Measurements from ENCODE around the gene CDKN2AIP. TPM values are rescaled to one million over a fixed set of nuclear protein-coding genes. Genes with fewer than 3 reads are reported as not detected.

Gene CDKN2AIP
- total and polyA plus RNA-seq, 2 donors (not counting 1 experiment from before 2014, with no cell fraction given) = 13.6 to 36.0 TPM

GRCh38 chr4:183448436-183448835, 4.0 kb downstream of the CDKN2AIP start:
- no CpG with 5 or more reads among the region's 3 CpGs for WGBS (ENCODE audit: insufficient coverage)
- Histone ChIP-seq H3K4me1 (ENCODE audit: control insufficient read depth in 2 of 2, insufficient read depth in 2 of 2, low read length in 2 of 2) (peaks cover 14 to 18% of the 10 kb centered on the region in 2 donors), H2AFZ (ENCODE audit: insufficient read depth, low read depth, low read length, poor library complexity, severe bottlenecking) (no peak overlapping the region), H3K36me3 (replicated peaks in 1 of 2; ENCODE audit: control extremely low read depth in 1 of 2, control insufficient read depth in 1 of 2, extremely low read depth in 1 of 2, insufficient read depth in 2 of 2, low read length in 1 of 2) (peaks cover 22 to 39% of the 10 kb centered on the region in 2 experiments), H4K20me1 (ENCODE audit: control insufficient read depth, insufficient read depth, low read length, poor library complexity, severe bottlenecking) (peaks cover 33% of the 10 kb centered on the region), H3K4me2 (replicated peaks; ENCODE audit: low read depth, low read length, poor library complexity, severe bottlenecking) (no peak overlapping the region), H3K9ac (ENCODE audit: low read length) (no peak overlapping the region), H3K79me2 (ENCODE audit: control insufficient read depth, insufficient read depth, low read length) (peaks cover 36% of the 10 kb centered on the region), H3K9me3 (ENCODE audit: control extremely low read depth in 1 of 3, control insufficient read depth in 2 of 3, insufficient read depth in 1 of 3, low read length in 2 of 3) (no peaks in the 10 kb centered on the region), H3K27me3 (replicated peaks in 1 of 4; ENCODE audit: control extremely low read depth in 1 of 4, control insufficient read depth in 3 of 4, insufficient read depth in 4 of 4, low read length in 3 of 4) (no peaks in the 10 kb centered on the region), H3K27ac (ENCODE audit: low read length in 2 of 2) (no peak overlapping the region), H3K4me3 (ENCODE audit: control extremely low read depth in 1 of 5, extremely low read depth in 1 of 5, insufficient read depth in 1 of 5, low read depth in 2 of 5, low read length in 4 of 5) (no peak overlapping the region)
- CTCF ChIA-PET = no interaction called here
- Mint-ChIP-seq H3K27ac (no peak overlapping the region), H3K27me3 (no peaks in the 10 kb centered on the region), H3K9me3 (ENCODE audit: insufficient read depth) (no peaks in the 10 kb centered on the region), H3K4me1 (peaks cover 31% of the 10 kb centered on the region), H3K4me3 (no peak overlapping the region)
- POLR2A ChIA-PET = no interaction called here
- intact Hi-C loops (cut with micrococcal nuclease) = no loop called here
- DNase-seq (no peak), ATAC-seq (ENCODE audit: low read depth) (no peak)
- TF ChIP-seq CTCF (IDR thresholded peaks at IDR 0.05) = no peak
- no peak for TF ChIP-seq EZH2 (IDR thresholded peaks at IDR 0.05; ENCODE audit: borderline replicate concordance, insufficient read depth, low read depth, low read length, poor library complexity, severe bottlenecking)

- Histone ChIP-seq H3K9me3 (ENCODE audit: control extremely low read depth in 1 of 3, control insufficient read depth in 2 of 3, insufficient read depth in 1 of 3, low read length in 2 of 3) (no peaks in the 10 kb centered on the region), H3K36me3 (replicated peaks in 1 of 2; ENCODE audit: control extremely low read depth in 1 of 2, control insufficient read depth in 1 of 2, extremely low read depth in 1 of 2, insufficient read depth in 2 of 2, low read length in 1 of 2) (peaks cover 22 to 39% of the 10 kb centered on the region in 2 experiments), H3K27me3 (replicated peaks in 1 of 4; ENCODE audit: control extremely low read depth in 1 of 4, control insufficient read depth in 3 of 4, insufficient read depth in 4 of 4, low read length in 3 of 4) (no peaks in the 10 kb centered on the region), H2AFZ (ENCODE audit: insufficient read depth, low read depth, low read length, poor library complexity, severe bottlenecking) (no peak overlapping the region), H3K4me2 (replicated peaks; ENCODE audit: low read depth, low read length, poor library complexity, severe bottlenecking) (no peak overlapping the region), H3K9ac (ENCODE audit: low read length) (no peak overlapping the region), H3K79me2 (ENCODE audit: control insufficient read depth, insufficient read depth, low read length) (peaks cover 36% of the 10 kb centered on the region), H3K4me1 (ENCODE audit: control insufficient read depth in 2 of 2, insufficient read depth in 2 of 2, low read length in 2 of 2) (peaks cover 10 to 16% of the 10 kb centered on the region in 2 donors), H4K20me1 (ENCODE audit: control insufficient read depth, insufficient read depth, low read length, poor library complexity, severe bottlenecking) (peaks cover 33% of the 10 kb centered on the region), H3K27ac (ENCODE audit: low read length in 2 of 2) (peak overlapping the region in 1 of 2 donors; percentile 29), H3K4me3 (ENCODE audit: control extremely low read depth in 1 of 5, extremely low read depth in 1 of 5, insufficient read depth in 1 of 5, low read depth in 2 of 5, low read length in 4 of 5) (no peak overlapping the region)
- ChIA-PET CTCF (no interaction called here), POLR2A (no interaction called here)
- WGBS (ENCODE audit: insufficient coverage) = 94% methylated on average over 2 of the region's 5 CpGs
- no peak for TF ChIP-seq EZH2 (IDR thresholded peaks at IDR 0.05; ENCODE audit: borderline replicate concordance, insufficient read depth, low read depth, low read length, poor library complexity, severe bottlenecking)
- no peak for TF ChIP-seq CTCF (IDR thresholded peaks at IDR 0.05)
- H3K4me3 Mint-ChIP-seq = no peak overlapping the region
- H3K27ac Mint-ChIP-seq = no peak overlapping the region
- ATAC-seq (ENCODE audit: low read depth) (no peak), DNase-seq (no peak)
- no peaks in the 10 kb centered on the region for H3K9me3 Mint-ChIP-seq (ENCODE audit: insufficient read depth)
- H3K27me3 Mint-ChIP-seq = no peaks in the 10 kb centered on the region
- H3K4me1 Mint-ChIP-seq = peaks cover 26% of the 10 kb centered on the region
- intact Hi-C loops (cut with micrococcal nuclease) = no loop called here
These were observed 4.9 kb downstream of the CDKN2AIP start for GRCh38 chr4:183449193-183449882.
